Sigmoid colon (tissue), 7 donors: ENCODE results near the gene KRTAP10-11. TPM values are rescaled to one million over a fixed set of nuclear protein-coding genes. Genes with fewer than 3 reads are reported as not detected.

Experiments
- DNase-seq: peaks from one replicate; pipeline ENCODE4 v3.0.0-alpha.2; 2019
- H3K27ac ChIP-seq, 4 donors: fragments of 200-600 bp; sonication (generic); one replicate each; pipeline ENCODE4 v1.5.1; 2016 to 2019; ENCODE audit warnings: mild to moderate bottlenecking in 1 of 4
- H3K27me3 ChIP-seq, 3 donors: fragments of 200-600 bp; sonication (generic); one replicate each; pipeline ENCODE4 v1.5.1; 2019; ENCODE audit warnings: mild to moderate bottlenecking in 1 of 3
- H3K36me3 ChIP-seq, 4 donors: fragments of 200-600 bp; sonication (generic); one replicate each; pipeline ENCODE4 v1.5.1; 2016 to 2019
- H3K4me1 ChIP-seq, 4 donors: fragments of 200-600 bp; sonication (generic); one replicate each; pipeline ENCODE4 v1.5.1; 2017 to 2019
- H3K4me3 ChIP-seq, 4 donors: fragments of 200-600 bp; sonication (generic); one replicate each; pipeline ENCODE4 v1.5.1; 2017 to 2019; ENCODE audit warnings: mild to moderate bottlenecking in 2 of 4, moderate library complexity in 1 of 4
- H3K9me3 ChIP-seq, 4 donors: fragments of 200-600 bp in 3 of 4; sonication (generic) in 3 of 4; one replicate each; pipeline versions ENCODE4 v1.5.1 to v1.6.1; 2013 to 2019
- EP300 ChIP-seq, 4 donors: sonication (generic); formaldehyde crosslinking; IDR thresholded peaks; one replicate each; pipeline ENCODE4 v1.6.1; 2017; ENCODE audit warnings: antibody characterized with exemption in 4 of 4
- POLR2A ChIP-seq, 2 donors: fragments of 450-650 bp; IDR thresholded peaks; one replicate each; pipeline ENCODE4 v1.6.1; 2016; ENCODE audit warnings: antibody characterized with exemption in 2 of 2, mild to moderate bottlenecking in 2 of 2, moderate library complexity in 2 of 2
- POLR2AphosphoS5 ChIP-seq, 4 donors: sonication (generic); formaldehyde crosslinking; IDR thresholded peaks; one replicate each; pipeline ENCODE4 v1.6.1; 2017; ENCODE audit warnings: antibody characterized with exemption in 4 of 4
- WGBS, 2 donors: extraction: QIAGEN DNeasy Blood & Tissue Kit; methylation state at CpG; one replicate each; pipeline ENCODE4 v1.1.7; 2013; 5-methylcytosine and 5-hydroxymethylcytosine counted together
- intact Hi-C: fragments of 100-400 bp; cut with DNase I; formaldehyde crosslinking; loops from one replicate; pipeline ENCODE4 v1.15.1; 2023
- polyA plus RNA-seq, 3 donors: library from polyadenylated mRNA; stranded (reverse); fragments of 200-250 nt; gene quantifications; one replicate each; pipeline ENCODE4 v1.2.3, GENCODE V29; 2013
- total RNA-seq, 4 donors: library from RNA; depleted of rRNA; stranded (reverse); fragments of >200 nt; gene quantifications; one replicate each; pipeline ENCODE4 v1.1.0, GENCODE V29; 2016
- TF ChIP-seq, protein P1 (sequence below), 4 experiments: fragments of 450-650 bp in 3 of 4; fragments of 200-600 bp in 1 of 4; IDR thresholded peaks; one replicate each; pipeline ENCODE4 v1.5.1; 2016 to 2019; ENCODE audit warnings: antibody characterized with exemption in 4 of 4, mild to moderate bottlenecking in 3 of 4, moderate library complexity in 2 of 4
- donor health status: healthy with polysubstance abuse.
- donor health status: Bipolar disorder and iron deficiency.
- donor health status: healthy.

KRTAP10-11 gene
- total and polyA plus RNA-seq, 7 donors = not detected

DNA sequence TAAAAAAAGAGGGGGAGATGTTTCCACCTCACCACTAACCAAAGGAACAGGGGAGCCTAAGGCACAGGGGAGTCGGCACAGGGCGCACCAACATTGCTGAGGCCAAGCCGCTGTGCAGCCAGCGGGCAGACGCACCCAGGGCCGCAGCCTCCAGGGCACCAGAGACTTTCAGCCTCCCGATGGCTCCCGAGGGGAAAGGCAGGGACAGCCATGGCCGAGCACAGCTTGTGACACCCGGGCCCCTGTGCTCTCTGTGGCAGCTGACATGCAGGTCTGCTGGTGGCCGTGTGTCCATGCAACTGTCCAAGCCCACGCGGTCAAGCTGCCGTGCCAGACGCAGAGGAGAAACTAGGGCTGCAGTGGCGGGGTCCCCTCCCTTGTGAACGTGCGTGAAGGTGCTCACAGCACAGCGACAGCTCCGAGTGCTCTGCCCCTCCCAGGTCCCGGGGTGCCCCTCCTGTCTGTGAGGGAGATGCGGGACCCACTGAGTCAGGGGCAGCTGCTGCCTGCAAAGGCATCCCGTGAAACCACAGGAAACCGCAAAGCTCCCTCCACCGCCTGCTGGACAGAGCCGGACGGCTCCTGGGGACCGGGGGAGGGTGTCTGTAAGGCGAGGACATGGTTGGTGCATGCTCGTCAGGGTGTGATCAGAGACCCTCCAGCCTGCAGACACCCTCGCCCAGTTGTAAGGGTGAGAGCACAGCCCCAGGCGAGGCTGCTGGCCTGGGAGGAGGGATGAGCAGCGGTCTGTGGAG lies 2.5 kb downstream of the KRTAP10-11 start:
- Histone ChIP-seq H3K27me3 (peaks cover 0 to 14% (median 10%) of the 10 kb centered on the region in 3 donors), H3K4me3 (no peak overlapping the region), H3K27ac (no peak overlapping the region), H3K9me3 (peaks cover 0 to 4% (median 1%) of the 10 kb centered on the region in 4 donors), H3K36me3 (no peaks in the 10 kb centered on the region), H3K4me1 (no peaks in the 10 kb centered on the region)
- TF ChIP-seq POLR2AphosphoS5 (IDR thresholded peaks at IDR 0.05) (no peak), POLR2A (IDR thresholded peaks at IDR 0.05) (no peak), EP300 (IDR thresholded peaks at IDR 0.05) (no peak)
- TF ChIP-seq, protein P1, sequence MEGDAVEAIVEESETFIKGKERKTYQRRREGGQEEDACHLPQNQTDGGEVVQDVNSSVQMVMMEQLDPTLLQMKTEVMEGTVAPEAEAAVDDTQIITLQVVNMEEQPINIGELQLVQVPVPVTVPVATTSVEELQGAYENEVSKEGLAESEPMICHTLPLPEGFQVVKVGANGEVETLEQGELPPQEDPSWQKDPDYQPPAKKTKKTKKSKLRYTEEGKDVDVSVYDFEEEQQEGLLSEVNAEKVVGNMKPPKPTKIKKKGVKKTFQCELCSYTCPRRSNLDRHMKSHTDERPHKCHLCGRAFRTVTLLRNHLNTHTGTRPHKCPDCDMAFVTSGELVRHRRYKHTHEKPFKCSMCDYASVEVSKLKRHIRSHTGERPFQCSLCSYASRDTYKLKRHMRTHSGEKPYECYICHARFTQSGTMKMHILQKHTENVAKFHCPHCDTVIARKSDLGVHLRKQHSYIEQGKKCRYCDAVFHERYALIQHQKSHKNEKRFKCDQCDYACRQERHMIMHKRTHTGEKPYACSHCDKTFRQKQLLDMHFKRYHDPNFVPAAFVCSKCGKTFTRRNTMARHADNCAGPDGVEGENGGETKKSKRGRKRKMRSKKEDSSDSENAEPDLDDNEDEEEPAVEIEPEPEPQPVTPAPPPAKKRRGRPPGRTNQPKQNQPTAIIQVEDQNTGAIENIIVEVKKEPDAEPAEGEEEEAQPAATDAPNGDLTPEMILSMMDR (IDR thresholded peaks at IDR 0.05) = no peak
- no peak for DNase-seq
- intact Hi-C loops = no loop called here
- WGBS, 2 donors = 77 to 80% methylated on average over 33 of the region's 33 CpGs

DNA sequence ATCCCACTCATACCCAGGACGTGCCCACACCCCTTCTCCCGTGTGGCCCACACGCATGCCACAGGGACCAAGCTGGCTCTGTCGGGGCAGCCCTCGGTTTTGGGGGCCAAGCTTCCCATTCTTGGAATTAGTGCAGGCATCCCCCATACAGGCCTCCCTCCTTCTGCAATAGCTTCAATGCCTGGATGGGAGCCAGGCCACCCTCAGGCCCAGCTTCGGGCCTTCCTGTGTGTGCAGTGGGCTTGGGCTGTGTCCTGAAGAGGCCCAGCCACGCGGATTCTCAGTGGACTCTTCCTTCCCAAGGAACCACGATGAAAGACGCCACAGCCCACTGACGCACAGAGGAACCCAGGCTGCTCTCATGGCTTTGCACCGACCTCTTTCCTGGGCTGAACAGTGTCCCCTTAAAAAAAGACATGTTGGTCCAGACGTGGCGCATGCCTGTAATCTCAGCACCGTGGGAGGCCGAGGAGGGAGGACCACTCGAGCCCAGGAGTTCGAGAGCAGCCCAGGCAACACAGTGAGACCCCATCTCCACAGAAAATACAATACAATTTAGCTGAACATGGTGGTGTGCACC lies 3.4 kb downstream of the KRTAP10-11 start:
- peaks cover 0 to 14% (median 10%) of the 10 kb centered on the region in 3 donors for H3K27me3 ChIP-seq
- no peaks in the 10 kb centered on the region for H3K4me1 ChIP-seq
- TF ChIP-seq POLR2AphosphoS5 (IDR thresholded peaks at IDR 0.05) = no peak
- TF ChIP-seq, protein P1 (IDR thresholded peaks at IDR 0.05) = no peak
- TF ChIP-seq POLR2A (IDR thresholded peaks at IDR 0.05) = no peak
- TF ChIP-seq EP300 (IDR thresholded peaks at IDR 0.05) = no peak
- no peaks in the 10 kb centered on the region for H3K36me3 ChIP-seq
- intact Hi-C loops = no loop called here
- H3K27ac ChIP-seq = no peak overlapping the region
- H3K4me3 ChIP-seq = no peak overlapping the region
- WGBS, 2 donors = 88% methylated on average over 18 of the region's 18 CpGs
- DNase-seq = no peak
- no peaks in the 10 kb centered on the region for H3K9me3 ChIP-seq

DNA sequence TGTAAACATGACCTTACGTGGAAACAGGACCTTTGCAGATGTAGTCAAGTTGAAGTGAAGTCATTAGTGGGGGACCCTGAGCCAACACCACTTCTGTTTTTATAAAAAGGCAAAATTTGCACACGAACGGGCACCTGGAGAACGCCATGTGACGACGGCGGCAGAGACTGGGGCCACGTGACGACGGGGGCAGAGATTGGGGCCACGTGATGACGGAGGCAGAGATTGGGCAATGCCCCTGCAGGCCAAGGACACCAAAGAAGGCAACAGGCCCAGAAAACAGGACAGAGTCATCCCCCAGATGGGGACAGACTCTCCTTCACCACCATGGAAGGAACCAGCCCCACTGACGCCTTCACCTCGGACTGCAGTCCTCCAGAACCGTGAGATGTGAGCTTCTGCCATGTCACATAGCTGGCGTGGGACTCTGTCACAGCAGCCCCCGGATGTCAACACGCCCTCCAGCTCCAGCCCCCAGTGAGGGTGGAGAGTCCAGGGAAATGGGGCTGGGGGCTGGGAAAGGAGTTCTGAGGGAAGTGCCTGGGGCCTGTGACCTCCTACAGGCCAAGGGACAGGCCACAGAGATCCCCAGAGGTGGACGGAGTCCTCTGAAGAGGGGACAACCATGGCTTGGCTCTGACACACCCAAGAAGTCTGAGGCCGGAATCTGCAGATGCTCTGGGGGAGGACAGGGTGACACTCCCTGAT lies 4.2 kb downstream of the KRTAP10-11 start:
- H3K27ac ChIP-seq = no peak overlapping the region
- TF ChIP-seq POLR2A (IDR thresholded peaks at IDR 0.05) (no peak), EP300 (IDR thresholded peaks at IDR 0.05) (no peak), POLR2AphosphoS5 (IDR thresholded peaks at IDR 0.05) (no peak)
- TF ChIP-seq, protein P1 (IDR thresholded peaks at IDR 0.05) = no peak
- H3K9me3 ChIP-seq = no peaks in the 10 kb centered on the region
- H3K4me1 ChIP-seq = no peaks in the 10 kb centered on the region
- H3K27me3 ChIP-seq = peaks cover 0 to 14% (median 10%) of the 10 kb centered on the region in 3 donors
- WGBS, 2 donors = 88 to 89% methylated on average over 20 of the region's 20 CpGs
- H3K4me3 ChIP-seq = no peak overlapping the region
- no peaks in the 10 kb centered on the region for H3K36me3 ChIP-seq
- intact Hi-C loops = no loop called here
- DNase-seq = no peak

DNA sequence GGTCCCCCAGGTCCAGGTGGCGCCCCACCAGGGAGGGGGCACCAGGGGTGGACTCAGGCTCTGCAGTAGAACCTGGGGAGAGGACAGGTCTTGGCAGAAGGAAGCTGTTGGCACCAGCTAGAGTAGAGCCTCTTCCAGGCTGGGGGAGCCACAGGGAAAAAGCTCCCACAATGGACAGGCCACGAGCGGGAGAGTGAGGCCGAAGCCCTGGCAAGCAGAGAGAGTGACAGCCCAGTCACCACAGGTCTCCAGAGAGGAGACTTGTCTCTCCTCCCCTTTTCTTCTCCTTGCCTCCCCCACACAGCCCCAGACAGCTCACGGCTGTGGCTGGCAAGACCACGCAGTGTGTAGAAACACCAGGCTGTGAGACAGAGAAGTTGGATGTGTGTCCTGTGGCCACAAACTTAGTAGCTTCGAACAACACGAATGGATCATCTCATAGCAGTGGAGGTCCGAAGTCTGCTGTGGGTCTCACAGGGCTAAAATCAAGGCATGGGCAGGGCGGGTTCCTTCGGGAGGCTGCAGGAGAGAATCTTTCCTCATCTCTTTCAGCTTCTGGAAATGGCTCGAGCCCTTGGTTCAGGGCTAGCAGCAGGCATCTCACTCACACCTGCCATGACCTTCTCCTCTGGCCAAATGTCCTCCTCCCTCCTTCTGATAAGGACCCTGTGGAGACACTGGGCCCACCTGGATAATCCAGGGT lies 4.9 kb downstream of the KRTAP10-11 start:
- no peak for DNase-seq
- H3K27me3 ChIP-seq = peaks cover 0 to 14% (median 10%) of the 10 kb centered on the region in 3 donors
- 87 to 89% methylated on average over 12 of the region's 12 CpGs for WGBS, 2 donors

More for the DNA sequence above, 4.9 kb downstream of the KRTAP10-11 start:
- H3K27ac ChIP-seq = no peak overlapping the region
- TF ChIP-seq, protein P1 (IDR thresholded peaks at IDR 0.05) = no peak
- TF ChIP-seq EP300 (IDR thresholded peaks at IDR 0.05) (no peak), POLR2A (IDR thresholded peaks at IDR 0.05) (no peak), POLR2AphosphoS5 (IDR thresholded peaks at IDR 0.05) (no peak)
- no peaks in the 10 kb centered on the region for H3K36me3 ChIP-seq
- H3K4me1 ChIP-seq = no peaks in the 10 kb centered on the region
- H3K9me3 ChIP-seq = peaks cover 0 to 1% (median under 1%) of the 10 kb centered on the region in 4 donors
- no peak overlapping the region for H3K4me3 ChIP-seq
- intact Hi-C loops = no loop called here
